ENCODE results near the gene SMAD4. TPM values are rescaled to one million over a fixed set of nuclear protein-coding genes. Genes with fewer than 3 reads are reported as not detected.

Gene SMAD4
- total and polyA plus RNA-seq, 2 donors (not counting 1 experiment from before 2014, with no cell fraction given), result 34.8 to 136 TPM

DNA sequence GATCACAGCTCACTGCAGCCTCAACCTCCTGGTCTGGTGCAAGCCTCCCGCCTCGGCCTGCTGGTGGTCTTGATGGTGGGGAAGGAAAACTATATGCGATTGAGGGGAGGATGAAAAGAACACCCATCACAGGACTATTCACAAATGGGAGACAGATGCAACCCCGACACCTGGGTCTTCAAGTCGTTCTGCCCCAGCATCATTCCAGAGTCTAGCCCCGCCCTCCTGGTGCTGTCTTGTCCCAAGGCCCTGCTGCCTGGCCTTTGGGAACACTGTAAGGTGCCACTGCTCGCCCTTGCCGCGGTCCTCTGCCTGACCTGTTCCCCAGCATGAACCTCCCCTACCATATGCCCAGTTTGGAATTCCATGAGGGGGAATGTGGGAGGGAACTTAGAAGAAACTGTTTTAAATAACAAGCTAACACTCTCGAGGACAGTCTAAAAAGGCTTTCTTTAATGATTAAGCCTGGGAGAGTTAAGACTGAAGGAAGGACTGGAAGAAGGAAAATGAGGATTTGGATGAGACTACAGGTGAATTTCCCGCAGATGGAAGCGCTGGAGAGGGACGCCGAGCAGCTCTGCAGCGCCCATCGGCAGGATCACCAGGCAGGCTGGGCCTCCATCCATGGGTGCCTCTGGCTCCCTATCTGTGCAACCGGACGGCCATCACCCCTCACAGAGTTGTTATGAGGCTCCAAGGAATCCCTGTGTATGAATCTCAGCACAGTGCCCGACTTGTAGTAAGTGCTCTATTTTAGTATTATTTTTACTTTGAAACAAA is 92.4 kb downstream of the SMAD4 start:
- Histone ChIP-seq H3K4me3 (ENCODE audit: control extremely low read depth in 1 of 5, extremely low read depth in 1 of 5, insufficient read depth in 1 of 5, low read depth in 2 of 5, low read length in 4 of 5) (no peak overlapping the region), H2AFZ (ENCODE audit: insufficient read depth, low read depth, low read length, poor library complexity, severe bottlenecking) (no peak overlapping the region), H3K27me3 (replicated peaks in 1 of 4; ENCODE audit: control extremely low read depth in 1 of 4, control insufficient read depth in 3 of 4, insufficient read depth in 4 of 4, low read length in 3 of 4) (no peaks in the 10 kb centered on the region), H3K9me3 (ENCODE audit: control extremely low read depth in 1 of 3, control insufficient read depth in 2 of 3, insufficient read depth in 1 of 3, low read length in 2 of 3) (peaks cover 0 to 10% (median 0%) of the 10 kb centered on the region in 3 donors), H3K4me2 (replicated peaks; ENCODE audit: low read depth, low read length, poor library complexity, severe bottlenecking) (no peak overlapping the region), H3K36me3 (replicated peaks in 1 of 2; ENCODE audit: control extremely low read depth in 1 of 2, control insufficient read depth in 1 of 2, extremely low read depth in 1 of 2, insufficient read depth in 2 of 2, low read length in 1 of 2) (no peaks in the 10 kb centered on the region), H3K9ac (ENCODE audit: low read length) (no peak overlapping the region), H3K4me1 (ENCODE audit: control insufficient read depth in 2 of 2, insufficient read depth in 2 of 2, low read length in 2 of 2) (no peaks in the 10 kb centered on the region), H4K20me1 (ENCODE audit: control insufficient read depth, insufficient read depth, low read length, poor library complexity, severe bottlenecking) (no peaks in the 10 kb centered on the region), H3K27ac (ENCODE audit: low read length in 2 of 2) (no peak overlapping the region), H3K79me2 (ENCODE audit: control insufficient read depth, insufficient read depth, low read length) (no peaks in the 10 kb centered on the region)
- intact Hi-C loops (cut with micrococcal nuclease), result no loop called here
- WGBS (ENCODE audit: insufficient coverage), result 93% methylated on average over 12 of the region's 19 CpGs
- DNase-seq (no peak), ATAC-seq (ENCODE audit: low read depth) (no peak)
- H3K9me3 Mint-ChIP-seq (ENCODE audit: insufficient read depth), result peaks cover 5% of the 10 kb centered on the region
- CTCF ChIA-PET, result no interaction called here
- no peaks in the 10 kb centered on the region for H3K4me1 Mint-ChIP-seq
- POLR2A ChIA-PET, result no interaction called here
- no peak overlapping the region for H3K4me3 Mint-ChIP-seq
- H3K27me3 Mint-ChIP-seq, result no peaks in the 10 kb centered on the region
- TF ChIP-seq, protein P1, sequence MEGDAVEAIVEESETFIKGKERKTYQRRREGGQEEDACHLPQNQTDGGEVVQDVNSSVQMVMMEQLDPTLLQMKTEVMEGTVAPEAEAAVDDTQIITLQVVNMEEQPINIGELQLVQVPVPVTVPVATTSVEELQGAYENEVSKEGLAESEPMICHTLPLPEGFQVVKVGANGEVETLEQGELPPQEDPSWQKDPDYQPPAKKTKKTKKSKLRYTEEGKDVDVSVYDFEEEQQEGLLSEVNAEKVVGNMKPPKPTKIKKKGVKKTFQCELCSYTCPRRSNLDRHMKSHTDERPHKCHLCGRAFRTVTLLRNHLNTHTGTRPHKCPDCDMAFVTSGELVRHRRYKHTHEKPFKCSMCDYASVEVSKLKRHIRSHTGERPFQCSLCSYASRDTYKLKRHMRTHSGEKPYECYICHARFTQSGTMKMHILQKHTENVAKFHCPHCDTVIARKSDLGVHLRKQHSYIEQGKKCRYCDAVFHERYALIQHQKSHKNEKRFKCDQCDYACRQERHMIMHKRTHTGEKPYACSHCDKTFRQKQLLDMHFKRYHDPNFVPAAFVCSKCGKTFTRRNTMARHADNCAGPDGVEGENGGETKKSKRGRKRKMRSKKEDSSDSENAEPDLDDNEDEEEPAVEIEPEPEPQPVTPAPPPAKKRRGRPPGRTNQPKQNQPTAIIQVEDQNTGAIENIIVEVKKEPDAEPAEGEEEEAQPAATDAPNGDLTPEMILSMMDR (IDR thresholded peaks at IDR 0.05), result no peak
- TF ChIP-seq EZH2 (IDR thresholded peaks at IDR 0.05; ENCODE audit: borderline replicate concordance, insufficient read depth, low read depth, low read length, poor library complexity, severe bottlenecking), result no peak
- H3K27ac Mint-ChIP-seq, result no peak overlapping the region

DNA sequence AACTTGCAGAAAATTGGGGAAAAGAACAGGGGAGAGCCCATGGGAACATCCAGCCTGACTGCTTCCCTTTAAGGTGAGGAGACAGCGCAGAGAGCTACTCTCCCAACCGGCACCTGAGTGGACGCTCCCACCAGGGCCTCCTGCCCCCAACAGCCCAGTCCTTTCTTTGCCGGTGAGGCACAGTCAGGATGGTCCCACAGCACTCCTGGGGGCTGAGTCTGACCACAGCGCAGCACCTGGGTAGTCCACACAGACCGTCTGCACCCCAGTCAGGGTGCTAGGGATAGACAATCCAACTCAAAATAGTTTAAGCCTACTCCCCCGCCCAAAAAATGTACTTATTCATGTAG is 93.0 kb downstream of the SMAD4 start:
- POLR2A ChIA-PET, result no interaction called here

More for the DNA sequence above, 93.0 kb downstream of the SMAD4 start:
- Histone ChIP-seq H3K27me3 (replicated peaks in 1 of 4; ENCODE audit: control extremely low read depth in 1 of 4, control insufficient read depth in 3 of 4, insufficient read depth in 4 of 4, low read length in 3 of 4) (no peaks in the 10 kb centered on the region), H3K9me3 (ENCODE audit: control extremely low read depth in 1 of 3, control insufficient read depth in 2 of 3, insufficient read depth in 1 of 3, low read length in 2 of 3) (peaks cover 0 to 5% (median 0%) of the 10 kb centered on the region in 3 donors), H2AFZ (ENCODE audit: insufficient read depth, low read depth, low read length, poor library complexity, severe bottlenecking) (no peak overlapping the region), H3K79me2 (ENCODE audit: control insufficient read depth, insufficient read depth, low read length) (no peaks in the 10 kb centered on the region), H3K4me1 (ENCODE audit: control insufficient read depth in 2 of 2, insufficient read depth in 2 of 2, low read length in 2 of 2) (no peaks in the 10 kb centered on the region), H3K4me3 (ENCODE audit: control extremely low read depth in 1 of 5, extremely low read depth in 1 of 5, insufficient read depth in 1 of 5, low read depth in 2 of 5, low read length in 4 of 5) (no peak overlapping the region), H3K27ac (ENCODE audit: low read length in 2 of 2) (no peak overlapping the region), H3K36me3 (replicated peaks in 1 of 2; ENCODE audit: control extremely low read depth in 1 of 2, control insufficient read depth in 1 of 2, extremely low read depth in 1 of 2, insufficient read depth in 2 of 2, low read length in 1 of 2) (no peaks in the 10 kb centered on the region), H3K4me2 (replicated peaks; ENCODE audit: low read depth, low read length, poor library complexity, severe bottlenecking) (no peak overlapping the region), H3K9ac (ENCODE audit: low read length) (no peak overlapping the region), H4K20me1 (ENCODE audit: control insufficient read depth, insufficient read depth, low read length, poor library complexity, severe bottlenecking) (no peaks in the 10 kb centered on the region)
- Mint-ChIP-seq H3K27me3 (no peaks in the 10 kb centered on the region), H3K9me3 (ENCODE audit: insufficient read depth) (peaks cover 5% of the 10 kb centered on the region), H3K27ac (no peak overlapping the region), H3K4me1 (no peaks in the 10 kb centered on the region), H3K4me3 (no peak overlapping the region)
- no peak for ATAC-seq (ENCODE audit: low read depth)
- TF ChIP-seq, protein P1 (IDR thresholded peaks at IDR 0.05), result no peak
- no peak for TF ChIP-seq EZH2 (IDR thresholded peaks at IDR 0.05; ENCODE audit: borderline replicate concordance, insufficient read depth, low read depth, low read length, poor library complexity, severe bottlenecking)
- DNase-seq, result no peak
- intact Hi-C loops (cut with micrococcal nuclease), result no loop called here
- WGBS (ENCODE audit: insufficient coverage), result 95% methylated on average over 5 of the region's 7 CpGs
- CTCF ChIA-PET, result no interaction called here
